ENCODE data around the gene RWDD3.

The RWDD3 gene

DNA sequence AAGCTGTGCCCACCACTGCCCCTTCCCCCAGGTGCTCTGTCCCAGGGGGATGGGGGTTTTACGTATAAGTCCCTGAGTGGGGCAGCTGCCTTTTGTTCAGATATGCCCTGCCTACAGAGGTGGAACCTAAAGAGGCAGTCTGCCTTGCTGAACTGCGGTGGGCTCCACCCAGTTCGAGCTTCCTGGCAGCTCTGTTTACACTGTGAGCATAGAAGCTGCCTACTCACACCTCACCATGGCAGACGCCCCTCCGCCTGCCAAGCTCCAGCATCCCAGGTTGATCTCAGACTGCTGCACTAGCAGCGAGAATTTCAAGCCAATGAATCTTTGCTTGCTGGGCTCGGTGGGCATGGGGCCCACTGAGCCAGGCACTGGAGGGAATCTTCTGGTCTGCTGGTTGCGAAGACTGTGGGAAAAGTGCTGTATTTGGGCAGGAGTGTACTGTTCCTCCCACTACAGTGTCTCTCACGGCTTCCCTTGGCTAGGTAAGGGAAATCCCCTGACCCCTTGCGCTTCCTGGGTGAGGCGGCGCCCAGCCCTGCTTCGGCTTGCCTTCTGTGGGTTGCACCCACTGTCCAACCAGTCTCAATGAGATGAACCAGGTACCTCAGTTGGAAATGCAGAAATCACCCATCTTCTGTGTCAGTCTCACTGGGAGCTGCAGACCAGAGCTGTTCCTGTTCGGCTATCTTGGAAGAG, 17.6 kb upstream of the RWDD3 start:
- no peak overlapping the region for H3K4me3 ChIP-seq (ENCODE audit: low read depth, low read length)
- no peak for DNase-seq (ENCODE audit: low read depth)
- in situ Hi-C loops (cut with HindIII; ENCODE audit: low sequenced_read_pairs): no loop called here

DNA sequence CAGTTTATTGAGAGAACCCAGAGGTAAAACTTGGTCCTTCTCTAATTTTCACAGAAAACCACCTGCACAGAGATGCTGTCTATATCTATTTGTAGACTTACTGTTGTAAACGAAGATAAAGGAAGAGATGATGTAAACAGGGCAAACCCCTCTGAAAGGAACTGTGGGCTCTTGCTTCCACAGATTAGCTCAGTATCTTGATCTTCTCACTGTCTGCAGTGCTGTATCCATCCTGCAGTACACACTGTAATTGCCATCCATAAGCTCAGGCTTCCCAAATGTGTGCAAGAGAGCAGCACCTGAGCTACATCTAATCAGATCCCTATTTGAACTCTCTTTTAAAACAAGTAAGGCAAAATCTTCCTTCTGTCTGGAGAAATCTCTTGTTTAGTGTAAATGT, 16.6 kb upstream of the RWDD3 start:
- in situ Hi-C loops (cut with HindIII; ENCODE audit: low sequenced_read_pairs): no loop called here
- DNase-seq (ENCODE audit: low read depth): no peak
- TF ChIP-seq, protein P1, sequence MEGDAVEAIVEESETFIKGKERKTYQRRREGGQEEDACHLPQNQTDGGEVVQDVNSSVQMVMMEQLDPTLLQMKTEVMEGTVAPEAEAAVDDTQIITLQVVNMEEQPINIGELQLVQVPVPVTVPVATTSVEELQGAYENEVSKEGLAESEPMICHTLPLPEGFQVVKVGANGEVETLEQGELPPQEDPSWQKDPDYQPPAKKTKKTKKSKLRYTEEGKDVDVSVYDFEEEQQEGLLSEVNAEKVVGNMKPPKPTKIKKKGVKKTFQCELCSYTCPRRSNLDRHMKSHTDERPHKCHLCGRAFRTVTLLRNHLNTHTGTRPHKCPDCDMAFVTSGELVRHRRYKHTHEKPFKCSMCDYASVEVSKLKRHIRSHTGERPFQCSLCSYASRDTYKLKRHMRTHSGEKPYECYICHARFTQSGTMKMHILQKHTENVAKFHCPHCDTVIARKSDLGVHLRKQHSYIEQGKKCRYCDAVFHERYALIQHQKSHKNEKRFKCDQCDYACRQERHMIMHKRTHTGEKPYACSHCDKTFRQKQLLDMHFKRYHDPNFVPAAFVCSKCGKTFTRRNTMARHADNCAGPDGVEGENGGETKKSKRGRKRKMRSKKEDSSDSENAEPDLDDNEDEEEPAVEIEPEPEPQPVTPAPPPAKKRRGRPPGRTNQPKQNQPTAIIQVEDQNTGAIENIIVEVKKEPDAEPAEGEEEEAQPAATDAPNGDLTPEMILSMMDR (IDR thresholded peaks at IDR 0.05; ENCODE audit: low read depth, low read length, missing control alignments): no peak
- no peak overlapping the region for H3K4me3 ChIP-seq (ENCODE audit: low read depth, low read length)

More for the DNA sequence above, 17.6 kb upstream of the RWDD3 start:
- TF ChIP-seq, protein P1 (IDR thresholded peaks at IDR 0.05; ENCODE audit: low read depth, low read length, missing control alignments): no peak

GRCh38 chr1:95219407-95219806, 14.6 kb upstream of the RWDD3 start:
- H3K4me3 ChIP-seq (ENCODE audit: low read depth, low read length): no peak overlapping the region
- in situ Hi-C loops (cut with HindIII; ENCODE audit: low sequenced_read_pairs): no loop called here
- no peak for DNase-seq (ENCODE audit: low read depth)
- TF ChIP-seq, protein P1 (IDR thresholded peaks at IDR 0.05; ENCODE audit: low read depth, low read length, missing control alignments): no peak

GRCh38 chr1:95221306-95221705, 12.7 kb upstream of the RWDD3 start:
- DNase-seq (ENCODE audit: low read depth): no peak
- TF ChIP-seq, protein P1 (IDR thresholded peaks at IDR 0.05; ENCODE audit: low read depth, low read length, missing control alignments): no peak
- no peak overlapping the region for H3K4me3 ChIP-seq (ENCODE audit: low read depth, low read length)
- in situ Hi-C loops (cut with HindIII; ENCODE audit: low sequenced_read_pairs): no loop called here

- TF ChIP-seq, protein P1 (IDR thresholded peaks at IDR 0.05; ENCODE audit: low read depth, low read length, missing control alignments): no peak
- no peak for DNase-seq (ENCODE audit: low read depth)
- H3K4me3 ChIP-seq (ENCODE audit: low read depth, low read length): no peak overlapping the region
- in situ Hi-C loops (cut with HindIII; ENCODE audit: low sequenced_read_pairs): no loop called here
Observed at GRCh38 chr1:95222629-95223028, 11.4 kb upstream of the RWDD3 start.

- no peak overlapping the region for H3K4me3 ChIP-seq (ENCODE audit: low read depth, low read length)
- in situ Hi-C loops (cut with HindIII; ENCODE audit: low sequenced_read_pairs): no loop called here
- TF ChIP-seq, protein P1 (IDR thresholded peaks at IDR 0.05; ENCODE audit: low read depth, low read length, missing control alignments): no peak
- no peak for DNase-seq (ENCODE audit: low read depth)
Observed at GRCh38 chr1:95223110-95223509, 10.9 kb upstream of the RWDD3 start.
